Pulmonary artery endothelial cell (primary cell): ENCODE results near the gene CACNG4. TPM values are rescaled to one million over a fixed set of nuclear protein-coding genes. Genes with fewer than 3 reads are reported as not detected.

Source experiments
- DNase-seq: peaks from one replicate; pipeline ENCODE4 v3.0.0-alpha.2; 2011; ENCODE audit warnings: low read depth, low spot score
- total RNA-seq: library from RNA; depleted of rRNA; stranded (reverse); fragments of >200 nt; gene quantifications from 2 replicates; pipeline ENCODE4 v1.2.3, GENCODE V29; 2014

Gene CACNG4
- total RNA-seq, 1 donor from 2014 or later = not detected

DNA sequence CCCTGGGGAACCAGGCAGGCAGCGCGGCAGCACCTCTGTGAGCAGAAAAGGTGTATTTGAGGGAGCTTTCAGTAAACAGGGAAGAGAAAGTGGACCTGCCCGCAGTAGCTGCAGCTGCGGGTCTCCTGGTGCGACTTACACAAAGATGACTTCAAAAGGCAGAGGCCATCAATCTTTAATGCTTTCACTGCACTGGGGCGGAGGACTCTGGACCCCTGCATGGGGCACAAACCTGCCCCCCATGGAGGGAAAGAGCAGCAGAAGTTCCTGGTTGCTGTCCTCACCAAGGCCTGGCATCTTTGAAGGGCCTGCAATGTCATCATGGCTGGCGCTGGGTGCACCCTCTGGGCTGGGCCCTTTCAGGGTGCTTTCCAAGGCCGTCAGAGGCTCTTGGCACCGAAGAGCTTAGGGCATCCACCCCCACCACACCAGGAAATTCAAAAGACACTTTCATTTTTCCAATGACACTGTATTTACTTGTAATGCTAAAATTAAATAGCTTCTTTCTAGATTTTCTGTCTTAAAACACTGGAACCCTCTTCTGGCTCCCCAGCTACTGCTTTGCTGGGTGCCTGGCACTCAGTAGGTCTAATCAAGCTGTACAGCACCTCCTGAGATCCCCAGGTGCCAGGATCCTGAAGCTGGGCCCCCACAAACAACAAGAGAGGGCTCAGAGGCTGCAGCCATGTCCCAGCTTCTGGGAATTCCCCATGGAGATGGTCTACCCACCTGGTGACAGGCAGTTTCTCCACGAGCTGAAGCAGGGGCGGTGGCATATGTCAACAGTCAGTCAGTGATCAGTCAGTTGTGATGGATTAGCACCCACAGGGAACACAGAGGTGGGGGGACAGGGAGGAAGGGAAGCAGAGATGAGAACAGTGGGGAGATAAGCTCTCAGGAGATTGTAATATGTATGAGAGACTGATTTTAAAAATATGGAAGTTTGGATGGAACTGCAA lies 77.7 kb downstream of the CACNG4 start:
- no peak for DNase-seq

DNA sequence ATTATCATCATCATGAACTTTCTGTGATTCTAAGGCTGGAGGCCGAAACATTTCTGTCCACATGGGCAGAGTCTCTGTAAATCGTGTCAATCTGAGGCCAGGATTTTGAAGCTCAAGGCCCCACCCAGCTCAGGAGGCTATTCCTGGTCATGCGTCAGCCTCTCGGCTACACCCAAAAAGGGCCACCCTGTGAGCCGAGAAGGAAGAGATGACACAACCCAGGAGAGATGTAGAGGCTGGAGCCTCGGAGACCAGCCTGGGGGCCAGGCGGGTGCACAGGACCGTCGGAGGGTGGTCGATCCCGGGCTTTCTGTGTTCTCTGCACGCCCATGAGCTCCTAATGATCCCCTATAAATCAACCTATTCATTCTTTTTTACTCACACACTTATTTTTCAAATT lies 78.8 kb downstream of the CACNG4 start:
- no peak for DNase-seq

DNA sequence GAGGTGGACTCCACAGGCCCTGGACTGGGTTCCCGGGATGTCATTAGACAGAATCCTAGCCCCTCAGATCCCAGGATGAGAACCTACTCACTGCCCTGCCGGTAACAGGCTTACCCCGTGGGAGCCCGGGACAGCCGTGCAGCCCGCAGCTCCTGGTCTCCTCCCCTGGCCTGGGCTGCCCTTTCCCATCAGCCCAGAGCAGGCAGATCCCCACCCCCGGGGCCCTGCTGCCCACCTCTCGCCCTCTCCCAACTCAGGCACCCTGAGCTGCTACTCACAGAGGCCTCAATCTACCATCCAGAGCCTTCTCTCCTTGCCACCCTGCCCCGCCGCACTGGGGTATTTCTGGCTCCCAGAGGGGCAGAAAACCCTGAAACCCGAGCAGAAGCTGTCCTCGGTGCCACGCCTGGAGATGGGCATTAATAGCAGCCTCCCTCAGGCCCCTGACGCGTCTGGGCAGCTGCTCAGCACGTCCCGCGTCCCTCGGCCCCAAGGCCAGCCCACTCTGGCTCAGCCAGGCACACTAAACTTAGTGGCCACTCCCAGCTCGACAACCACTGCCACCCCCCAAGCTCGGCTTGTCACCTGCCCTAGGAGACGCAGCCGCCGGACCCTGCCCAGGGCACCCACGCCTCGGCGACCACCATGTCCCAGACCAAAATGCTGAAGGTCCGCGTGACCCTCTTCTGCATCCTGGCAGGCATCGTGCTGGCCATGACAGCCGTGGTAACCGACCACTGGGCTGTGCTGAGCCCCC lies 79.7 kb downstream of the CACNG4 start, which contains the start of gene CACNG1:
Gene CACNG1 (plus strand): TSS at position 539 of the 757 bp plus-strand sequence. CDS start 107 bp downstream, at position 646.
- no peak for DNase-seq

DNA sequence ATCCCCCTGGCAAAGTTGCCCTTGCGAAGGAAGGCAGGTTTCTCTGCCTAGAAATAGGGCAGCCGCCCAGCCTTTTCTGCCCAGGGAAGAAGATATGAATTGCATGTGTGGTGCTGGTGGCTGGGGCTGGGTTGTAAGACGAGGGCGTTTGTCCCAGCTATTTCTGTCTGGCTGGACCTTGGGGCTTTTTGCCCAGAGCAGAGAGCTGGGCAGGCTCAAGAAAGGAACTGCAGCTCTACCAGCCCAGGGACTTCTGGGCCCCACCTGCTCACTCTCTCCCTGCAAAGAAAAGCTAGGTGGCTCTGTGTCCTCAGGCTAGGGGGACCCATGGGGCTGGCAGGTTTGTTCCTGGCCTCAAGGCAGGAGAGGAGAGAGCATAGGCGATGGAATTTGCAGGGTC lies 80.4 kb downstream of the CACNG4 start:
- no peak for DNase-seq

DNA sequence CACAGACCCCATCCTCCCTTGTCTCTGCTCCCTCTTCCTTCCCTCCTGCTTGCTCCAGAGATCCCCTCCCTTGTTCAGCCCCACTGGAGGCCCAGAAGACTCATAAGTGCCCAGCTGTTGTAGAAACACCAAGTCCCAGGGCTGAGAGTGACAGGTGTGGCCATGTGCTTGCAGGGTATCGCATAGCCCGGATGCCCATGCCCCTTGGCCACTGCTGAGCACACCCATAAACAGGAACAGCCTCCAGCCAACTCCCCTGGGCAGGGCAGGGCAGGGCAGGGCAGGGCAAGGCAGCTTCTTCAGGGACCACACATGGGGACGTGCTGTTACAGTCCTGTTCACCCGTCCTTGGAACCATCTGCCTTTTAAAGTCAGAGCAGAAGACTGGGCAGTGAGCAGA lies 81.9 kb downstream of the CACNG4 start:
- no peak for DNase-seq

DNA sequence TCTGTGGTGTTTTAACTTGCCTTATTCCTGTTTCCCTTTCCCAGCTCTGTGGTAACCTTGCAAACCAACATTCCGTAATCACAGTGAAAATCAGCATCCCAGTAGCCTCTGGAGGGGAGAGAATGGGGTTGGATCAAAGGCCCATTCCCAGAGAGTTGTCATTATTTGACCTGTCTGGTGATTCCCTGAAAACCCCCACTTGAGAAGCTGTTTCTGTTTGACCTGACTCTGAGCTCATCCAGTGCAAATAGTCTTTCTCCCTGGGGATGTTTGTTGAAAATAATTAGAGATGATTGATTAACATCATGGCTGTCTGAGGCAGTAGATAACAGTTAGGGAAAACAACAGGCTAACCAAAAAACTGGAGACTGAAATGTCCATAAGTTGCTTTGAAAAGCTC lies 82.9 kb downstream of the CACNG4 start:
- DNase-seq = no peak

DNA sequence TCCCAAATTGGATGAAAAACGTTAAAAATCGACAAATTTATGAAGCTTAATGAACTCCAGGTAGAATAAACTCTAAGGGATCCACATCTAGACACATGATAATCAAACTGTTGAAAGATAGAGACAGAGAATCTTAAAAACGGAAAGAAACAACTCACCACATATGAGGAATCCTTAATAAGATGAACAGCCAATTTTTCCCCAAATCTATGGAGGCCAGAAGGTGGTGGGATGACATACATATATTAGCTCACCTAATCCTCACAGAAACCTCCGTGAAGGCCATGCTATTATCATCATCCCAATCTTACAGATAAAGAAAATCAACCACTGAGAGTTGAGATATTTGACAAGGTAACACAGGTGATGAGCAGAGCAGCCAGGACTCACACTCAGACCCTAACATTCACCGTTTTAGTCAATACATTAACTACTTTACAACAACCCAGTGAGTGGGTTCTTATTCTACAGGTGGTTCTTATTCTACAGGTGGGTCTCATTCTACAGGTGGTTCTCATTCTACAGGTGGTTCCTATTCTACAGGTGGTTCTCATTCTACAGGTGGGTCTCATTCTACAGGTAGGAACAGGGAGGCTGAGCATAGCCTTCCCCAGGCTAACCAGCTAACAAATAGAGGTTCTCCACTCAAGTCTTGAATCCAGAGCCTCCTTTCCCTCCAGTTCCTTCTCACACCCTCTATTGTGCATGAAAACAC lies 84.7 kb downstream of the CACNG4 start:
- no peak for DNase-seq

DNA sequence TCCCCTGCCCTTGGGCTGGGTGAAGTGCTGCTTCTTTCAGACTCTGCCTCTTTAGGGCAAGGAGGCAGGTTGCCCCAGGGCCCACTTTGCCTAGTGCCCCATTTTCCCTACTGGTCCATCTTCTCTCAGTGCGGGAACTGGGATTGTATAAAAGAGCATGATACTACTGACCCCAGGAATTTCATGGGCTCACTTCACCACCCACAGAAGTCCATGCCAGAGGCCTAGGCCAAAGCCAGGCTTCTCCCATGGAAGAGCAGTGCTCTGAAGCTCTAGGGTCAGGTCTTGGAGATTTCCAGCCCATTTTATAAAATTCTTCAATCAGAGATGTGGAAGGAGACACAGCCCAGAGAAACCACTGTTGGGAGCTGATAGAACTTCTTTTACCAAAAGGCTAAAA lies 85.6 kb downstream of the CACNG4 start:
- DNase-seq = no peak

DNA sequence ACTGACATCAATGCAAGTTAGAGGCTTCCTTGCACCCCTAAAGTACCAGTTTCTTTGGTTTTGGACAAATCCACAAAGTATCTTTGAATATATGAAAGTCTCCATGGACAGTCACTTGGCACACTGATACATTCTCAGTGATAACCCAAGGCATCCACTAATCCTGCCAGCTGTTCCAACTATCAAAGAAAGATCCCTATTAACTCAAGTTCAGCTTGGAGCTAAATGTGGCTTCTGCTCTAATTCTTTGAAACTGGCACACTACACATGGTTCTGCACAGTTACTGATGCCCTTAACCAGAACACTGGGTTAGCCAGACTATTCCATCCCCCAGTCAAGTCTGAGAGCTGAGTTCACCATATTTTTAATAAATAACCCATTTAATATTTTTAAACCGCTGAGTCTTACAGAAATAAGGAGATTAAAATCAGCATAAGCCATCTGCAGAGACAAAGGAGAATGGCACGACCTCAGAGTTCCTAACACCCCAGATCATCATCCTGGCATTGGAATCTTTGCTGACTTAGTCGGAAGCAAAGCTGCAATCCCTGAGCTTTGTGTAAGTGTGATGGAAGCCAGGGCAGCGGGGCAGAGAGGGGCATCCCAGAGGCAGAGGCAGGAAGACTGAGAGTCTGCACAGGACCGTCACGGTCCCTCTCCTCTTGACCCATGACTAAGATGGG lies 86.1 kb downstream of the CACNG4 start:
- no peak for DNase-seq

DNA sequence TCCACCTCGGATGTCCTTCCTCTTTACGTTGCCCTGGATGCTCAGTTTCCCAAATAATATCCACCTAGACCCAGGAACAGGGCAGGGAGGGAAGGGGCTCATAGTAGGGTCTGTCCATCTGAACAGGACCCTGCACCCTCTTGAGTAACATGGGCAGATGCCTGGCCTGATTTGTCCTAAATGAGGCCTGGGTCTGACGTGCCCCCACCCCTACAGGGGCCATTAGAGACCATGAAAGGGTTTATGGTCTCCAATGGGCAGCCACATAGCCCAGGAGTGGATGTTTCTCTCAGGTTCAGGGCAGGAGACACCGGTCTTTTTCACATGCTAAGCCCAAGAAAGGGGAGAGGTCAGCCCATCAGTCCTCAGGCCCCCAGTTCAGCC lies 86.6 kb downstream of the CACNG4 start:
- no peak for DNase-seq

DNA sequence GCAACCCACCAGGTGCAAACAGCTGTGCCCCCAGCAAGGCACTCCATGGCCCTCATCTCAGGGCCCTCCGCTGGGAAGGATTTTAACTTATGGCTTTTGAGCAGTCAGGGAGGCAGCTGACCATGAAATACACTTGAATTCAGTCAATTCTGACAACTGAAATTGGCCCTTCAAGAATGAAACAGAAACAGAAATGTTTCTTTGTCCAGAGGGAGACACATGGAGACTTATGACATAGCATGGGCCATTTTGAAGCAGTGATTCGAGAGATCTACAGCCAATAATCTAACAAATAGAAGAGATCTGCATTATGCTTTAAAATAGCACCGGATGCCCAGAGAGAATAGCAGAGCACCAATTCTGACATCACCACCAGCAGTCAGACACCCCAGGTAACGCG lies 87.3 kb downstream of the CACNG4 start:
- DNase-seq = no peak

DNA sequence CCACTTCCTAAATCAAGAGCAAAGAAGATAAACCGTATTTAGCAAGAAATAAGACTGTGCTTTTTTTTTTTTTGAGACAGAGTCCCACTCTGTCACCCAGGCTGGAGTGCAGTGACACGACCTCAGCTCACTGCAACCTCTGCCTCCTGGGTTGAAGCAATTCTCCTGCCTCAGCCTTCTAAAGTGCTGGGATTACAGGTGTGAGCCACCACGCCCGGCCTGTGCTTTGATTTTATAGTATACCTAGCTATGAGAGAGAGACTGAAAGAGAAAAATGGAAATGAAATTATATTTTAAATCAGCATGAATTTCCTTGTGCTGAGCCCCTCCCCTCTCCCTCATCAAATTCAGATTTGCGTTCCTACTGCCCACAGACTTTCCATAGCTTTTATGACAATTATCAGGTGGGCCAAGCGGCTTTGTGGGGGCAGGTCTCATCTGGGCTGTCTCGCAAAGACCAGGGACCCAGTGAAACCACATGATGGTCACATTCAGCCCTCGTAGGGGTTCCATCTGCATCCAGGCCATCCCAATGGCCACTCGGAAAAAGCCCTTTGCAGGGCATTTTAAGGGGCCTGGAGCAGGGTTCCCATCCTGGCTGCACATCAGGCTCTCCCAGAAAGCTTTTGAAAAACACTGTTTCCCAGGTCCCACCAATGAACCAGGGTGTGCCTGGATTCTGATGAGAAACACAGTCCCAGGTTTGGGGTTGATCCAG lies 88.4 kb downstream of the CACNG4 start:
- DNase-seq = no peak

DNA sequence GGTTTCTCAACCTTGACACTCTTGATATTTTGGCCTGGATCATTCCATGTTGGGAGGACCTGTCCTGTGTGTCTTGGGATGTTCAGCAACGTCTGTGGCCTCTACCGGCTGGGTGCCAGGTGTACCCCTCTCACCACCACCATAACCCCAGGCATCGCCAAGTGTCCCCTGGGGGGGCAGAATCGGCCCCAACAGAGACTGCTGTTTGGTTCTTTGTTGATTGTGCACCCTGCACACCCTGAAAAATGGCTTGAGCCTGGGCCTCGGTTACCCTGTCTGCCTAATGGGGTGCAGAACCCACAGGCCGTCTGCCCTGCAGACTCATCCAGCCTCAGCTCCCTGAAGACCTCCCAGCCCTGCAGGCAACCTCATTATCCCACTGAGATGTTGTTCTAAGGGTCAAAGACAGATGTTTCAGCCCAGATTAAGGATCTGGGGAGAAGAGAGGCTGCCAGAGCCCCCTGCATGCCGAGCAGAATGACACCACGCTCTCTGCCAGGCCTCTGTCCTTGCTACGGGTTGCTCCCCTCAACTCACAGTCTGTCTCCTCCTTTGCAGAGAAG lies 89.0 kb downstream of the CACNG4 start:
- no peak for DNase-seq

DNA sequence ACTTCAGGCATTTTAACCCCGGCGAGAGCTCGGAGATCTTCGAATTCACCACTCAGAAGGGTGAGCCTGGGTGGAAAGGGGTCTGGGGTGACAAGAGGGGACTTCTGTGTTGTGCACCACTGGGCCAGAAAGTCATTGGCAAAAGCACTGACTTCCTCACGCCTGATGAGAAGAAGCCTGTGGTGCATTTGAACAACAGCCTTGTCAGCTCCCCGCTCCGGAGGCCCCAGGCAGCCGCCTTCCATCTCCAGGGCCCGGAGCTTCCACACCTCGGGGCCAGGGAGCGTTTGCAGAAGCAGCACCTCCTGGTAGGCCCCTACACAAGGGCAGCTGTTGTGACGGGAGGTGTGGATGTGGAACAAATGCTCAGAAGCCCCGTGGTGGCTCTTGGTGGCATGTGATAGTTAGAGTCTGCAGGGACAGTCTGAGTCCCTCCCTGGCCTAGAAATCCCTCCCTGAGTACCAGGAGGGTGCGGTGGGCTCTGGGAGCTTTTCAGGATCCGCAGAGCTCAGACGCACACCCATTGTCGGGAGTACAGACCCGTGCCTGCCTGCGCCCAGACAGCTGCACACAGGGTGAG lies 89.6 kb downstream of the CACNG4 start:
- DNase-seq = no peak

DNA sequence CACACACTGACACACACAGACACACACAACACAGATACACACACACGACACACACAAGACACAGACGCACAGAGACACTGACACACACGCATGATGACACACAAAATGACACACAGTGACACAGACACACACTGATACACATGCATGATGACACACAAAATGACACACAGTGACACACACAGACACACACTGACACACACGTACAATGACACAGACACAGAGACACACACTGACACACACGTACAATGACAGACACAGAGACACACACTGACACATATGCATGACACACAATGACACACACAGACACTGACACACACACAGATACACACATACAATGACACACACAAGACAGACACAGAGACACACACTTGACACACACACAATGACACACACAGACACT lies 90.1 kb downstream of the CACNG4 start:
- DNase-seq = no peak

DNA sequence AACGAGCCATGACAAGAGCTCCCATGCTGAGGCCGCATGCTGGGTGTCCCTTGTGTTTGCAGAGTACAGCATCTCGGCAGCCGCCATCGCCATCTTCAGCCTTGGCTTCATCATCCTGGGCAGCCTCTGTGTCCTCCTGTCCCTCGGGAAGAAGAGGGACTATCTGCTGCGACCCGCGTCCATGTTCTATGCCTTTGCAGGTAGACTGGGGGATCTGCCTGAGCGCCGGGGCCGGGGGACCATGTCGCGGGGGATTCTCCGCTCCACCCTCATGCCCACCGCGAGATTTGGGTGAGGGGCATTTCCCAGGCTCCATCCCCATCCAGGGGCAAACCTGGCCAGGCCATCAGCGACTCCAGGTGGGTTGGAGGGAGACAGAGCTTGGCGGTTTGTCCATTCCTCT lies 90.5 kb downstream of the CACNG4 start:
- no peak for DNase-seq

DNA sequence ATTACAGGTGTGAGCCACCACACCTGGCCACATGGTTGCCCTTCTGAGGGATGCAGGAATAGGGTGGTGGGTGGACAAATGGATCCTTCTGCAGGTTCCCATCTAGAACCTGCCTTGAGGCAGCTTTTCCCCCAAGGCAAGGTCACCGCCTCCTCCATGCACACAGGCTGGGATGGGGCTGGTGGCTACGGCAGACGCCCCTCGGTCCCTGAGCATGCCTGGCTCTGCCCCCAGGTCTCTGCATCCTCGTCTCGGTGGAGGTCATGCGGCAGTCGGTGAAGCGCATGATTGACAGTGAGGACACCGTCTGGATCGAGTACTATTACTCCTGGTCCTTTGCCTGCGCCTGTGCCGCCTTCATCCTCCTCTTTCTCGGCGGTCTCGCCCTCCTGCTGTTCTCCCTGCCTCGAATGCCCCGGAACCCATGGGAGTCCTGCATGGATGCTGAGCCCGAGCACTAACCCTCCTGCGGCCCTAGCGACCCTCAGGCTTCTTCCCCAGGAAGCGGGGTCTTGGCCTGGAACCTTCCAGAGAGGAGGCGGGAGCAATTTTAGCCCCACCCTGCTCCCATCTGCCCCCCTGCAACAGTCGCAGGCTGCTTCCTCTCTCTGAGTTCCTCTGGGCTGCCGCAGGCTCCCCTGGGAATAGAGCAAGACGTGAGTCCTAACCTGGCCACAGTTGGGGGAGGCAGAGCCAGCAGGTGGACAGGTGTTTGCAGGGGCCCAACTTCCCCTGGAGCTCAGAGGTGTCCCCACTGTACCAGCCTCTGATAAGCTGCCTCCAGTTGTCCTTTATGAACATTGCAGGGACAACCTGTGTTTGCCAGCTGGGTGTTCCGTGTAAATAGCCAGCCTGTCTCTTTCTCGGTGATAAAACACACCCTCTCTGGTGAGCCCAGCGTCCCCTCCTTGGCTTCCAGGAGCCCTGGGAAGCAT lies 91.6 kb downstream of the CACNG4 start:
- DNase-seq = no peak

DNA sequence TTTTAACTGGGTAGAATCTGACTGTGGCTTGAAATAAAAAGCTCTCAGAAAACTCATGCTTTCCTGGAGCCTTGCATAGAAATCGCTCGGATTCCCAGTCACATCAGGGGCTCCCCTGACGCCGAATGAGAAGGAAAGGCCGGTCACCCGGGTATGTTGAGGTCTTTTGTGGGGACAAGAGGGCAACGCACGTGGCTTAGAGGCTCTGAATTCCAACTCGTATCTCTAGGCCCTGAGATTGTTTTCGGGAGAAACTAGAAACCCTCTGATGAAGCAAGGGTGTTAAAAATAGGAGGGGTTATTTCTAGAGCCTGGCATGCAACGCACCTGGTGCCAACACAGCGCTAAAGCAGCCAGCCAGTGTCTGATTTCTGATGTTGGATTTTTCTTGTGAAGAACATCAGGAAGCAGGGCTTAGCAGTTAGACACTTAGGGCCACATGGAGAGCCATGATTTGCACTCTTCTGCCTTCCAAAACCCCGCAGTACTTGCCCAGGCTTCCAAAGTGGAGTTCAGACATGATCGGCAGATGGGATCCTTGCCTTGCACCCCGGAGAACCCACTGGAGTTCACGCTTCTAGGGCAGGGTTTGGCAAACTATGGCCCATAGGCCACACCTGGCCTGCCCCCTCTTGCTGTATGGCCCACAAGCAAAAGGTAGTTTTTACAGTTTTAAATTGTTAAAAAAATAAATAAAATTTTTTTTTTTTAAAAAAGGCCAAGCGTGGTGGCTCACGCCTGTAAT lies 92.4 kb downstream of the CACNG4 start:
- no peak for DNase-seq
